Muscle of leg (tissue), 11 donors: Measurements from ENCODE around the gene HNRNPA2B1. TPM values are rescaled to one million over a fixed set of nuclear protein-coding genes. Genes with fewer than 3 reads are reported as not detected.
"Not testable (repeated sequence)": the region's sequence is repeated elsewhere in the genome, so short reads cannot be mapped to it uniquely, and the experiment has no call there.

Experiments used
- DNase-seq: peaks from one replicate; pipeline ENCODE4 v3.0.0; 2013
- H3K27ac ChIP-seq: one replicate; pipeline ENCODE4 v1.5.1; 2013; ENCODE audit warnings: mild to moderate bottlenecking, low read length, control low read depth
- H3K27me3 ChIP-seq: one replicate; pipeline ENCODE4 v1.6.1; 2013; ENCODE audit warnings: low read length; ENCODE audit not compliant: control insufficient read depth, insufficient read depth
- H3K36me3 ChIP-seq: one replicate; pipeline ENCODE4 v1.6.1; 2013; ENCODE audit warnings: low read length; ENCODE audit not compliant: control insufficient read depth, insufficient read depth
- H3K4me1 ChIP-seq: one replicate; pipeline ENCODE4 v1.6.1; 2013; ENCODE audit warnings: low read length; ENCODE audit not compliant: control insufficient read depth, insufficient read depth
- H3K4me3 ChIP-seq: one replicate; pipeline ENCODE4 v1.5.1; 2013; ENCODE audit warnings: low read length, control low read depth
- H3K9me3 ChIP-seq: replicated peaks from 2 replicates; pipeline ENCODE4 v1.6.1; 2013; ENCODE audit warnings: low read depth, low read length; ENCODE audit not compliant: control insufficient read depth
- WGBS: methylation state at CpG from one replicate; pipeline ENCODE4 v1.1.5; 2013; ENCODE audit warnings: missing lambda C conversion rate; ENCODE audit not compliant: insufficient coverage; 5-methylcytosine and 5-hydroxymethylcytosine counted together
- polyA plus RNA-seq, 8 donors: library from polyadenylated mRNA; unstranded; fragments of 120-200 nt; gene quantifications; one replicate each; pipeline versions ENCODE4 v1.2.1 to v1.2.3, GENCODE V29; 2013; ENCODE audit warnings: inconsistent platforms in 1 of 8, low replicate concordance in 1 of 8; ENCODE audit not compliant: insufficient read length in 8 of 8, insufficient read depth in 1 of 8
- total RNA-seq: library from RNA; stranded (reverse); fragments of 120-200 nt; gene quantifications from one replicate; pipeline ENCODE4 v1.2.4, GENCODE V29; 2013

Gene HNRNPA2B1
- total and polyA plus RNA-seq, 9 donors = 107 to 924 (median 802) TPM

DNA sequence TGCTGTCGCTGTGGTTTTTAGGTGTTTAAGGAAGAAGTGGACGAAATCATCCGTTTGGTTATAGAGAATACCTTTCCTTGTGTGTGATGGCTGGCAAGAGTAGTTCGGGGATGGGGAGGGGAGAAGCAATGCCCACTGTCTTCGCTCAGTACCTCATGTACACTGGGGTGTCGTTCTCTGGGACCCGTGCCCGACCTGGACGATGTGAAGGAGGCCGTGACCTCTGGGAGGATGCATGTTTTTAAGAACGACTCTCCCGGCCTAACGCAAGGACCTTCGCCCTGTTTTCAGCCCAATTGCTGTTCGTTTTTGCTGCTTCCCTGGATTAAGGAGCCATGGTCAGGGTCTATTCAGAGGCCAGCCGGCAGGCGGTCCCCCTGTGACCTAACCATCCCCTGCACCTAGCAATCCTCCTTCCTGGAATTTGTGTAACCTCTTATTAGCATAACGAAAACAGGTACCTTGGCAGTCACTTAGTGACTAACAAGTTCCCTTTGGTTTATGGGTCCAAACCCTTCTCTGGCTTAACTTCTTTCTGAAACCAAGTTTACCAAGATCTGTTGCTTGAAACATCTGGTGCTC, 47.2 kb downstream of the HNRNPA2B1 start:
- DNase-seq = no peak
- no peaks in the 10 kb centered on the region for H3K36me3 ChIP-seq
- 15% methylated on average over 17 of the region's 18 CpGs for WGBS
- no peak overlapping the region for H3K27ac ChIP-seq
- H3K4me3 ChIP-seq = no peak overlapping the region
- H3K27me3 ChIP-seq = peaks cover 57% of the 10 kb centered on the region
- H3K4me1 ChIP-seq = peaks cover 5% of the 10 kb centered on the region
- H3K9me3 ChIP-seq = no peaks in the 10 kb centered on the region

DNA sequence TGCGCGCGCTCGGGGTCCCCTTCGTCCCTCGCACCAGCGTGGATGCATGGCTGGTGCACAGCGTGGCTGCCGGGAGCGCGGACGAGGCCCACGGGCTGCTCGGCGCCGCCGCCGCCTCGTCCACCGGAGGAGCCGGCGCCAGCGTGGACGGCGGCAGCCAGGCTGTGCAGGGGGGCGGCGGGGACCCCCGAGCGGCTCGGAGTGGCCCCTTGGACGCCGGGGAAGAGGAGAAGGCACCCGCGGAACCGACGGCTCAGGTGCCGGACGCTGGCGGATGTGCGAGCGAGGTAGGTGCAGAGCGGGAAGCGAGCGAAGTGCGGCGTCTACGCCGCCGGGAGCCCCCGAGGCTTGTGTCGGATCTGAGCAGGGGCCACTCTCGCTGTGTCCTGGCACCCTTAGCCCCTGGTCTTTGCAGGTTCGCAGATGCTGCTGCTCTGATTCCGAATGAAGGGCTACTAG, 47.7 kb downstream of the HNRNPA2B1 start:
- peaks cover 57% of the 10 kb centered on the region for H3K27me3 ChIP-seq
- H3K36me3 ChIP-seq, H3K9me3 ChIP-seq, H3K4me3 ChIP-seq, H3K27ac ChIP-seq, DNase-seq, H3K4me1 ChIP-seq: not testable (repeated sequence)
- WGBS = 2% methylated on average over 31 of the region's 54 CpGs

DNA sequence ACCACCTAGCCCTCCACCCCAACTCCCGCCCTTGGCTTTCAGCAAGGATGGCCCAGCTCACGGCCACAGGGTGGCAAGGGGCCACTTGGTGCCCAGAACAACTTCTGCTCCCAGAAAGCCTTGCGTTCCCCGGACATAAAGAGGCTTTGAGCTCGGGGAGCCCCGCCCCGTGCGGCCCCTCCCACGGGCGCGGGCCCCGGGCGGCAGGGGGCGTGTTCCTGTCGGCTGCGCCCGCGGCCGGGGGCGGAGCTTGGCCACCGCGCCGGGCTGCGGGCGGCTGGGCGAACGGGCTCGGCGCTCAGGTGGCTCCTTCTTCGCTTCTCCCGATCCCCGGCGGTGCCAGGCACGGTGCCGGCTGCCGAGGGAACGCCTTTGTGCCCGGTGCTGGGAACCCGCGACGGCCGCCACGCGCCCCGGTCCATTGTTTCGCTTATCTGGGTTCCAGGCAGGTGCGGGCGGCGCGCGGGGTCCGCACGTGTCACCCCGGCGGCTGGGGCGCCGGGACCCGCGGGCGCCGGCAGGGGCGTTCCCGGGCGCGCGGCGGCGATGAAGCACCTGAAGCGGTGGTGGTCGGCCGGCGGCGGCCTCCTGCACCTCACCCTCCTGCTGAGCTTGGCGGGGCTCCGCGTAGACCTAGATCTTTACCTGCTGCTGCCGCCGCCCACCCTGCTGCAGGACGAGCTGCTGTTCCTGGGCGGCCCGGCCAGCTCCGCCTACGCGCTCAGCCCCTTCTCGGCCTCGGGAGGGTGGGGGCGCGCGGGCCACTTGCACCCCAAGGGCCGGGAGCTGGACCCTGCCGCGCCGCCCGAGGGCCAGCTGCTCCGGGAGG, 48.4 kb downstream of the HNRNPA2B1 start, which contains the start of gene NFE2L3:
TSS of gene NFE2L3 (plus strand) at position 246 of the 829 bp plus-strand sequence. CDS start at position 547, 301 bp downstream.
- H3K27me3 ChIP-seq = peaks cover 57% of the 10 kb centered on the region
- H3K27ac ChIP-seq = no peak within 1 kb of the TSS

DNA sequence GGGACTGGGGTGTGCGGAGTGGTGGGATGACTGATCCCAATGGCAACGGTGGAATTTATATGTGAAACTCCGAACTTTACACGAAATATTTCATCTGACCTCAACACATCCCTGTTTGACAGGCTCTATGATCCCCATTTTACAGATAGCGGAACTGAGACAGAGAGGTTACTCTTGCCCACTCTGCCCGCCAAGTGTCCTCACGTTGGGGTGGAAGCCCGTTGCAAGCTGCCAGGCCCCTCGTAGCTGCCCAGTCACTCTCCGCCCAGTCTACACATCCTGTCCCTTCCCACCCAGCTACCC, 48.9 kb downstream of the HNRNPA2B1 start:
- Histone ChIP-seq H3K36me3 (no peaks in the 10 kb centered on the region), H3K4me3 (peak overlapping the region; percentile 30), H3K4me1 (peaks cover 5% of the 10 kb centered on the region), H3K9me3 (no peaks in the 10 kb centered on the region), H3K27ac (no peak overlapping the region), H3K27me3 (peaks cover 55% of the 10 kb centered on the region)
- no peak for DNase-seq
- 65% methylated on average over 7 of the region's 10 CpGs for WGBS

More for the DNA sequence above, 48.4 kb downstream of the HNRNPA2B1 start, which contains the start of gene NFE2L3:
- no peaks in the 10 kb centered on the region for H3K36me3 ChIP-seq
- WGBS = under 1% methylated on average over 95 of the region's 95 CpGs
- DNase-seq = peak; percentile 67
- H3K9me3 ChIP-seq = no peaks in the 10 kb centered on the region
- peaks cover 5% of the 10 kb centered on the region for H3K4me1 ChIP-seq
- H3K4me3 ChIP-seq = peak within 1 kb of the TSS; percentile 30

DNA sequence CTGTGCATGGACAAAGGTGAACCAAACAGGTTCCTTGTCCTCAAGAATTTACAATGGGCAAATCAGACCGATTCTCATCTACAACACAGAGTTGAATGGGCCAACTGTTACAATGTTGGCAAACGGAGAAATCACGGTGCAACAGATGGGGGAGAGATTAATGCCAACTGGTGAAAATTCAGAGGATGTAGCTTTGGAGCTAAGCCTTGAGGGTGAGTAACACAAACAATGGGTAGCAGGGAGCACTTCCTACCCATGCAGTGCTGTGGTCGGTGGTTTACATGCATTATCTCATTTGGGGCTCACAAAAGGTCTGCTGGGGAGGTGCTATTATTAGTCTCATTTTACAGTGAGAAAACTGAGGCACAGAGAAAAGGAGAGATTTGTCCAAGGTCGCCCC, 49.5 kb downstream of the HNRNPA2B1 start:
- no peak for DNase-seq
- WGBS = 83% methylated on average over 2 of the region's 5 CpGs
- Histone ChIP-seq H3K27ac (no peak overlapping the region), H3K9me3 (no peaks in the 10 kb centered on the region), H3K27me3 (peaks cover 54% of the 10 kb centered on the region), H3K4me1 (peaks cover 5% of the 10 kb centered on the region), H3K36me3 (no peaks in the 10 kb centered on the region), H3K4me3 (no peak overlapping the region)

DNA sequence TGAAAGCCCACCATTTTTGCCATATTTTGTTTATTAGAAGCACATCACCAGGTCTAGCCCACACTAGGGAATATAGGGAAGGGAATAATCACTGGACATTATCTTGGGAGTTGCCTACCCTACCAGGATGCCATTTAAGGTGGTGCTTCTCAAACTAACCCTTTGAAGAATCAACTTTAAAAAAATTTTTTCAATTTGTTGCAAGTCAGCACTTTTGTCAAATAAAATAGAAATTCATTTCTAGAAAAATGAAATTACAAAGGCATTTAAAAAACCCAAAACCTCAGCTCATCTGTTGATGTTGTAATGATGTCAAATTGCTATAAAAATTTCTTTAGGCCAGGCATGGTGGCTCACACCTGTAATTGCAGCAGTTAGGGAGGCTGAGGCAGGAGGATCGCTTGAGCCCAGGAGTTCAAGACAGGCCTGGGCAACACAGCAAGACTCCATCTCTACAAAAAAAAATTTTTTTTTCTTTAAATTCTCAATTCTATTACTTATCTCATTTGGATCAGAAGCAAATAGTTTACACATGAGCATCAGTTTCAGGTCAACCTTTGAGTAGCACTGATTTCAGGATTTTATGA, 51.1 kb downstream of the HNRNPA2B1 start:
- Histone ChIP-seq H3K36me3 (no peaks in the 10 kb centered on the region), H3K27ac (no peak overlapping the region), H3K27me3 (peaks cover 39% of the 10 kb centered on the region), H3K9me3 (no peaks in the 10 kb centered on the region), H3K4me1 (peaks cover 5% of the 10 kb centered on the region), H3K4me3 (no peak overlapping the region)
- DNase-seq = no peak
- 100% methylated on average over 1 of the region's 1 CpG for WGBS

DNA sequence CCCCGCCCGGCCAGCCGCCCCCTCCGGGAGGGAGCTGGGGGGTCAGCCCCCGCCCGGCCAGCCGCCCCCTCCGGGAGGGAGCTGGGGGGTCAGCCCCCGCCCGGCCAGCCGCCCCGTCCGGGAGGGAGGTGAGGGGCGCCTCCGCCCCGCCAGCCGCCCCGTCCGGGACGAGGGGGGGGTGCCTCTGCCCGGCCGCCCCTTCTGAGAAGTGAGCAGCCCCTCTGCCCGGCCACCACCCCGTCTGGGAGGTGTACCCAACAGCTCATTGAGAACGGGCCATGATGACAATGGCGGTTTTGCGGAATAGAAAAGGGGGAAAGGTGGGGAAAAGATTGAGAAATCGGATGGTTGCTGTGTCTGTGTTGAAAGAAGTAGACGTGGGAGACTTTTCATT, 52.2 kb downstream of the HNRNPA2B1 start:
- H3K27ac ChIP-seq, H3K36me3 ChIP-seq, H3K9me3 ChIP-seq, DNase-seq, H3K4me1 ChIP-seq, H3K4me3 ChIP-seq: not testable (repeated sequence)
- H3K27me3 ChIP-seq = peaks cover 28% of the 10 kb centered on the region
- WGBS = 85% methylated on average over 16 of the region's 29 CpGs

DNA sequence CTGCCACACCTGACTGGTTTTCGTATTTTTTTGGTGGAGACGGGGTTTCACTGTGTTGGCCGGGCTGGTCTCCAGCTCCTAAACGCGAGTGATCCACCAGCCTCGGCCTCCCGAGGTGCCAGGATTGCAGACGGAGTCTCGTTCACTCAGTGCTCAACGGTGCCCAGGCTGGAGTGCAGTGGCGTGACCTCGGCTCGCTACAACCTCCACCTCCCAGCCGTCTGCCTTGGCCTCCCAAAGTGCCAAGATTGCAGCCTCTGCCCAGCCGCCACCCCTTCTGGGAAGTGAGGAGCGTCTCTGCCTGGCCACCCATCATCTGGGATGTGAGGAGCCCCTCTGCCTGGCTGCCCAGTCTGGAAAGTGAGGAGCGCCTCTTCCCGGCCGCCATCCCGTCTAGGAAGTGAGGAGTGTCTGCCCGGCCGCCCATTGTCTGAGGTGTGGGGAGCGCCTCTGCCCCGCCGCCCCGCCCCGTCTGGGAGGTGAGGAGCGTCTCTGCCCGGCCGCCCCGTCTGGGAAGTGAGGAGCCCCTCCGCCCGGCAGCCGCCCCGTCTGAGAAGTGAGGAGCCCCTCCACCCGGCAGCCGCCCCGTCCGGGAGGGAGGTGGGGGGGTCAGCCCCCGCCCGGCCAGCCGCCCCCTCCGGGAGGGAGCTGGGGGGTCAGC, 52.8 kb downstream of the HNRNPA2B1 start:
- H3K36me3 ChIP-seq, DNase-seq, H3K27ac ChIP-seq, H3K4me1 ChIP-seq, H3K4me3 ChIP-seq, H3K9me3 ChIP-seq: not testable (repeated sequence)
- 97% methylated on average over 16 of the region's 43 CpGs for WGBS
- H3K27me3 ChIP-seq = peaks cover 23% of the 10 kb centered on the region

DNA sequence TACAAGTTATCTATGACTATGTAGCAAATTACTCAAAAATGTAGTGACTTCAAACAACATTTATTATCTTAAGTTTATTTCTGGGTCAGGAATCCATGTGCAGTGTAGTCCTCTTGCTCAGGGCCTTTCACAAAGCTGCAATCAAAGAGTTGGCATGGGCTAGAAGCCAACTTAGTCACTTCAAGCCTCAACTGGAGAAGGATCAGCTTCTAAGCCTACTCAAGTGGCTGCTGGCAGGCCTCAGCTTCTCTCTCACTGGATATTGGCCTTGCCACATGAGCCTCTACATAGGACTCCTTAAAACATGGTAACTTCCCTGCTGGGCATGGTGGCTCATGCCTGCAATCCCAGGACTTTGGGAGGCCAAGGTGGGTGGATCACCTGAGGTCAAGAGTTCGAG, 53.5 kb downstream of the HNRNPA2B1 start:
- DNase-seq = no peak
- H3K9me3 ChIP-seq = no peaks in the 10 kb centered on the region
- peaks cover 5% of the 10 kb centered on the region for H3K4me1 ChIP-seq
- H3K27ac ChIP-seq = no peak overlapping the region
- H3K4me3 ChIP-seq = no peak overlapping the region
- 100% methylated on average over 1 of the region's 1 CpG for WGBS
- no peaks in the 10 kb centered on the region for H3K36me3 ChIP-seq
- peaks cover 16% of the 10 kb centered on the region for H3K27me3 ChIP-seq

DNA sequence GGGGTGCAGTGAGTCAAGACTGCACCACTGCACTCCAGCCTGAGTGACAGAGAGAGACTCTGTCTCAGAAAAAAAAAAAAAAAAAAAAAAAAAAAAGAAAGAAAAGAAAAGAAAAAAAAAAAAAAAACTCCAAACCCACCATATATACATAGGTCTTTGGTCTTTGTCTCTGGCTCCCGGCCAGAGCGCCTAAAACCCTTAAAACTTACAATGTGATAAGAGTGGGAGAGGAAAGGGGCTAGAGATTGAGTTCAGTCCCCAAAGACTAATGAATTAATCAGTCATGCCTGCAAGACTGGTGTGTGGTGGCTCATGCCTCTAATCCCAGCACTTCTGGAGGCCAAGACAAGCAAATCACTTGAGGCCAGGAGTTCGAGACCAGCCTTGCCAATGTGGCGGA, 55.3 kb downstream of the HNRNPA2B1 start:
- no CpG with 5 or more reads among the region's 4 CpGs for WGBS
- H3K4me3 ChIP-seq = no peak overlapping the region

More for the DNA sequence above, 55.3 kb downstream of the HNRNPA2B1 start:
- no peaks in the 10 kb centered on the region for H3K9me3 ChIP-seq
- DNase-seq = no peak
- no peaks in the 10 kb centered on the region for H3K4me1 ChIP-seq
- H3K27ac ChIP-seq = no peak overlapping the region
- H3K36me3 ChIP-seq = no peaks in the 10 kb centered on the region
- no peaks in the 10 kb centered on the region for H3K27me3 ChIP-seq
